Mononuclear cell (primary cell): ENCODE measurements around the gene UQCR11. TPM values are rescaled to one million over a fixed set of nuclear protein-coding genes. Genes with fewer than 3 reads are reported as not detected.

ENCODE experiments used
- H3K27me3 ChIP-seq: 2 replicates; pipeline ENCODE4 v1.6.0; 2011; ENCODE audit warnings: low read length, control low read depth; ENCODE audit not compliant: insufficient read depth
- H3K4me1 ChIP-seq: 2 replicates; pipeline ENCODE4 v1.5.1; 2011; ENCODE audit warnings: mild to moderate bottlenecking, low read length, control low read depth; ENCODE audit not compliant: insufficient read depth
- H3K4me3 ChIP-seq: 2 replicates; pipeline ENCODE4 v1.5.1; 2011; ENCODE audit warnings: mild to moderate bottlenecking, low read length, moderate library complexity
- H3K9me3 ChIP-seq: 2 replicates; pipeline ENCODE4 v1.5.1; 2011; ENCODE audit warnings: low read depth, mild to moderate bottlenecking, control low read depth, low read length
- total RNA-seq: library from RNA; depleted of rRNA; stranded (reverse); fragments of >200 nt; gene quantifications from one replicate; pipeline ENCODE4 v1.2.3, GENCODE V29; 2012

The UQCR11 gene
- total RNA-seq: 31.6 TPM

GRCh38 chr19:1605236-1606137, at the start of gene UQCR11:
TSS of gene UQCR11 (minus strand) at chr19:1605462. CDS start at chr19:1605409, 53 bp downstream.
- no peaks in the 10 kb centered on the region for H3K27me3 ChIP-seq
- H3K4me3 ChIP-seq: peak within 1 kb of the TSS; percentile 95
- H3K9me3 ChIP-seq: no peaks in the 10 kb centered on the region
- peaks cover 60% of the 10 kb centered on the region for H3K4me1 ChIP-seq

DNA sequence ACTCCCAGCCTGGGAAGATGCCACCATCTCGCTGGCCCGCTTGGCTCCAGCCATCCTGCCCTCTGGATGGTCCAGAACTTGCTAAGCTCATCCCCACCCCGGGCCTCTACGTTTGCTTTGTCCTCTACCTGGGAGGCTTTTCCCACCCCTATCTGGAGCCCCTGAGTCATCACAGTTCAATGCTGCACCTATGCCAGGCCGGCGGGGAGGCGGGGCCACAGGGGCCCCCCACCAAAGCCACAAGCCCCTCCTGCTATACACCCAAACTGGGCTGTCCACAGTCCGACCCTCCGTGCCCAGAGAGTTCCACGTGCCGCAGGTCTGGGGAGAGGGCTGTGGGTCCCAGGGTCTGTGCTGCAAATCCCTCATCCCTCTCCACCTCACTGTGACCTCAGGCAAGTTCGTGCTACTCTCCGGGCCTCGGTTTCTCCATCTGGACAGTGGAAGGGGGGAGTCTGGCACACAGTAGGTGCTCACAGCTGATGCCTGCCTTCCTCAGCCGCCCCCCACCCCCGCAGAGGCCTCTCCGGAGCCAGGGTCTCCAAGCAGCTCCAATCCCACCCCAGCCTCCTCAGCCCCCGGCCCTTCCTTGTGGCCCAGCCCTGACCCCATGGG, 49.0 kb upstream of the UQCR11 start:
- Histone ChIP-seq H3K9me3 (no peaks in the 10 kb centered on the region), H3K4me3 (no peak overlapping the region), H3K27me3 (no peaks in the 10 kb centered on the region), H3K4me1 (peaks cover 40% of the 10 kb centered on the region)

DNA sequence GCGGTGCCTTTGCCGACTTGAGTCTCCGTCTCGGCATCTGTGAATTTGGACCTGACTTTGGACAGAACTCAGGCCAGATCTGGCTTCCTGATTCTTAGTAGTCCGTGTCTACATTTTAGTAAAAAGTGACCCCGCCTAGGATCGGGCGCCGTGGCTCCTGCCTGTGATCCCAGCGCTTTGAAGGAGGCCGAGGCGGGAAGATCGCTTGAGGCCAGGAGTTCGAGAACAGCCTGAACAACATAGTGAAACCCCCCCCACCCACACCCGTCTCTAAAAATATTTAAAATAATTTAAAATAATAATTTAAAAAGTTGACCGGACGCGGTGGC, 48.0 kb upstream of the UQCR11 start:
- Histone ChIP-seq H3K4me1 (peaks cover 45% of the 10 kb centered on the region), H3K27me3 (no peaks in the 10 kb centered on the region), H3K9me3 (no peaks in the 10 kb centered on the region), H3K4me3 (peak overlapping the region; percentile 53)

DNA sequence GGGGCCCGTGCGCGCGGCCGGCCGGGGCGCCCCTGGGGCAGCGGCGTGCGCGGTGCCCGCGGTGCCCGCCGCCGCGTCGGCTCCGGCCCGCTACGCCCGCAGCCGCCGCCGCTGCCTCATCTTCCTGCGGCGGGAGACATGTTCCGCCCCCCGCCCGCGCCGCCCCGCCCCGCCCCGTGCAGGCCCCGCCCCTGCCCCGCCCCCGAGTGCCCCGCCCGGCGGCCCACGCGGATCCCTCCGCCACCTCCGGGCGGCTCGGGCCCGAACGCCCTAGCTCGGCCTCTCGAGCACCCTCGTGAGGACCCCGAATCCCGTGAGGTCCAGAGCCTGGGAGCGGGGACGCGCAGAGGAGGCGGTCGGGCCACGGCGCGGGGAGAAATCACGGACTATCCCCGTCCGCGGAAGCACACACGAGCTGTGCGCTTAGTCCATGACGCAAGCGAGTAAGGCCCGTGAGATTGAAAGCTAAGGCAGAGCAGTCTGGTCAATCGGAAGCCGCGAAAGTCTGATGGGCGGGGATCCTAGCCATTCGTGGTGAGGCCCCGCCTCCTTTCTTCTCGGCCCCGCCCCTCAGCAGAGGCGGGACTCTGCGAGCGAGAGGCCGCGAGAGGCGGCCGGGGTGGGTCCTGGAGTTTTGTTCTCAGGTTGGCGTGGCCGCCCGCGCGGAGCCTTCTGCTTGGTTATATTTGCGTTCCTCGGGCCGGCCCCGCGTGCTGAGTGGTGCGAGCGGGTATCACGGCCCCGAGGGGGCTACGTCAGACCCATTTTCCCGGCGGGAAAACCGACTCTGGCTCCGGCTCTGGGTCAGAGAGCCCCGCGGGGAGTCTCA, 47.4 kb upstream of the UQCR11 start, which contains the start of gene TCF3:
Gene TCF3 (minus strand): TSS at position 145 of the 829 bp plus-strand sequence. CDS start 2,367 bp downstream, outside the sequence.
- Histone ChIP-seq H3K9me3 (no peaks in the 10 kb centered on the region), H3K27me3 (no peaks in the 10 kb centered on the region), H3K4me1 (peaks cover 45% of the 10 kb centered on the region), H3K4me3 (peak within 1 kb of the TSS; percentile 63)

DNA sequence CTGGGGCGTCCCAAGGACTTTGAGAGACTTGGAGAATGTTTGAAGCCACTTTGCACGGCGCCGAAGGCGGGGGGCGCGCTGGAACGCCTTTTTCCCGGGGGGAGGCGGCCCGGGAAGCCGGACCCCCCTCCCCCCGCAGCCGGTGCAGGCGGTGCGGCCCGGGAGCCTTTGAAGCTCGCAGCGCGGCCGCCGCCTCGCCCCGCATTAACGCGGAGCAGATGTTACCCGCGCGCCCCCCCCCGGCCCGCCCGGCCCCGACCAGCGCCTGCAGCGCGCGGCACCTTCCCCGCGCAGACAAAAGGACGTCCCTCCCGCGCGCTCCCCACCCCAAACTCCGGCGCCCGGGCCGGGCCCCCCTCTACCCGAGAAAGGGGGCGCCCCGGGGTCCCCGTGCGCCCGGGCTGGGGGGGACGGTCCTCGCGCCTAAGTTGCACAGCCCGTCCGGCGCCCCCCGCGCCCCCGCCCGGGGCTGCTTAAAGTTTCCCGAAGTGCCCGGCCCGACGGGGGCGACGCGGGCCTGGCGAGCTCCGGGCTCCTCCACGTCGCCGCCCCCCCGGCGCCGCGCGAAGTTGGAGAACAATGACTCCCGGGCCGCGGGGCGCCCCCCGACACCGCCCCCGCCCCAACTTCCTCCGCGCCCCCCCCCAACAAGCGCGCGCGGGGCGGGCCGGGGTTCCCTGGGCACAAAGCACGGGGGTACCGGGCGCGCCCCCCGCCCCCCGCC, 46.5 kb upstream of the UQCR11 start:
- Histone ChIP-seq H3K9me3 (no peaks in the 10 kb centered on the region), H3K4me1 (peaks cover 45% of the 10 kb centered on the region), H3K27me3 (no peaks in the 10 kb centered on the region), H3K4me3 (peak overlapping the region; percentile 51)

DNA sequence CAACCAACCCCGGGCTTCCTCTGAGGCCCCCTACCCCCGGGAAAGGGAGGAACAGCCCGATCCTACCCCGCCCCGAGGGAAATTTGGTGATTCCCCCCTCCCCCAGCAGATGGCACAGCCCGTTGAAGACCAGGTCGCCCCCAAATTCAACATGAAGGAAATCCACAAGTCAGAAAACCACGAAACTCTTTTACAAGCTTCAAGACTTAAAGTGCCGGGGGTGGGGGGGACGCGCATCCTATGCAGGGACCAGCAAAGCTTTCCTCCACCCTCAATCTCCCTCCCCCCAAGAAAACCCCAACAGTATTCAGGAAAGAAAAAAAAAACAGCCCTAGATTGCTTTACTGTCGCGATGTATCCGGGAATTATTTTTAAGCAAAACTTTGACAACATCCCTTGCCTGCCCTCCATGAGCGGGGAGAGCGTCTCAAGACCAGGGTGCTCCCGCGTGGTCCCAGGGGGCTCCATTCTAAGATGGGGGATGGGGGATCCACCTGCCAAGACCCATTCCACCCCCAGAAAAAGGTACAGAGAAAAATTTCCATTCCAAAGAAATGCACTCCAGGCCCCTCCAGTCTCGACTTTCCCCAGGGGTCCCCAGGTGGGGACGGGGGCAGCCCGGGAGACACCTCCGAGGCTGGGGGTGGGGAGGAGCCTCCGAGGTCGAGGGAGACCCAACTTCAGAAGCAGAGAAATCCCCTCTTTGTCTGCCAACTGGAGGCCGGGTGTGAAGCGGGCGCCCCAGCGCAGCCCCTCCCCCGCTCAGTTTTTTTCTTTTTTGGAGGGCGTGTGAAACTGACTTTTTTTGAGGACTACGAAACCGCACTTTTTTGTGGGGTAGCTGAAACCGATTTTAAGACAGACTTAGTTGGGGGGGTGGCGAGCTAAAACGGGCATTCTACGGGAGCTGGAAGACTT, 45.6 kb upstream of the UQCR11 start:
- Histone ChIP-seq H3K9me3 (no peaks in the 10 kb centered on the region), H3K4me1 (peaks cover 45% of the 10 kb centered on the region), H3K27me3 (no peaks in the 10 kb centered on the region), H3K4me3 (peak overlapping the region; percentile 51)

DNA sequence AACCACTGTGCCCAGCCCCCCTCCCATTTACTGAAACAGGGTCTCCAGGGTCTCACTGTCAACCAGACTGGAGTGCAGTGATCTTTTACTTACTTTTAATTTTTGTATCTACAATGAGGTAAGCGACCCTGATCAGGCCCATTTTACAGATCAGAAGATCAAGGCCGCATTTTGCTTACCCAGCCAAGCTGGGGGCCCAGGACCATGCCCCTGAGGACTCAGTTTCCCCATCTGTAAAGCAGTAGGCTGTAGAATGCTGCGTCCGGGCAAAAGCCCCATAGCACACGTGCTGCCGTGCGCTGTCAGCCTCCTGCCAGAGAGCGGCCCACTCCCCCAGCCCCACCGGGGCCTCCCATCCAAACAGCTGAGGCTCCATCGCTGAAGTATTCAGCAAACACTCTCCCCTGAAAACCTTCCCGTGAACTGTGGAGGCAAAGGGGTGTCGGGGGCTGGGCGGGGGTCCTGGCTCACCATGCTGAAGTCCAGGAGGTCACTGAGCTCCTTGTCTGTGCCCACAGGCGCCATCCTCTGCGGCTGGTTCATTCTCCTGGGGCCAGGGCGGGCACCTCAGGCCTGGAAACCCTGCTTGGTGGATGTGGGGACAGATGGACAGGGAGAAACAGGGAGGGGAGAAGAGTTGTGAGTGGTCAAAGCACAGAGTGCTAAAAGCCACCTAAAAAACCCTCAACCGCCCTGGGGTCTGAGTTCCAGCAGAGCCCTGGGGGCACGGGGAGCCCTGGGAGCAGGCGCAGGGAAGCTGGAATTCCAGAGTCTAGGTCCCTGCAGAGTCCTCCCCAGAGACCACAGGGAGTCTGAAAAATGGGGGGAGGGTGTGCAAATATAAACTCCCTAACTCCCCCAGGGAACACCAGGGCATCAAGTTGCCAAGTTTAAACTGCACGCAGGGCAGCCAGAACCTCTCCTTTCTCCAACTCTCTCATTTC, 44.7 kb upstream of the UQCR11 start:
- Histone ChIP-seq H3K4me1 (peaks cover 38% of the 10 kb centered on the region), H3K9me3 (no peaks in the 10 kb centered on the region), H3K27me3 (no peaks in the 10 kb centered on the region), H3K4me3 (no peak overlapping the region)

GRCh38 chr19:1648920-1649541, 43.8 kb upstream of the UQCR11 start:
- Histone ChIP-seq H3K27me3 (no peaks in the 10 kb centered on the region), H3K9me3 (no peaks in the 10 kb centered on the region), H3K4me3 (no peak overlapping the region), H3K4me1 (peaks cover 37% of the 10 kb centered on the region)

GRCh38 chr19:1648459-1648849, 43.2 kb upstream of the UQCR11 start:
- H3K4me3 ChIP-seq: no peak overlapping the region
- no peaks in the 10 kb centered on the region for H3K27me3 ChIP-seq
- no peaks in the 10 kb centered on the region for H3K9me3 ChIP-seq
- H3K4me1 ChIP-seq: peaks cover 31% of the 10 kb centered on the region

GRCh38 chr19:1647501-1648458, 42.5 kb upstream of the UQCR11 start:
- no peaks in the 10 kb centered on the region for H3K27me3 ChIP-seq
- no peaks in the 10 kb centered on the region for H3K9me3 ChIP-seq
- H3K4me3 ChIP-seq: no peak overlapping the region
- peaks cover 27% of the 10 kb centered on the region for H3K4me1 ChIP-seq

DNA sequence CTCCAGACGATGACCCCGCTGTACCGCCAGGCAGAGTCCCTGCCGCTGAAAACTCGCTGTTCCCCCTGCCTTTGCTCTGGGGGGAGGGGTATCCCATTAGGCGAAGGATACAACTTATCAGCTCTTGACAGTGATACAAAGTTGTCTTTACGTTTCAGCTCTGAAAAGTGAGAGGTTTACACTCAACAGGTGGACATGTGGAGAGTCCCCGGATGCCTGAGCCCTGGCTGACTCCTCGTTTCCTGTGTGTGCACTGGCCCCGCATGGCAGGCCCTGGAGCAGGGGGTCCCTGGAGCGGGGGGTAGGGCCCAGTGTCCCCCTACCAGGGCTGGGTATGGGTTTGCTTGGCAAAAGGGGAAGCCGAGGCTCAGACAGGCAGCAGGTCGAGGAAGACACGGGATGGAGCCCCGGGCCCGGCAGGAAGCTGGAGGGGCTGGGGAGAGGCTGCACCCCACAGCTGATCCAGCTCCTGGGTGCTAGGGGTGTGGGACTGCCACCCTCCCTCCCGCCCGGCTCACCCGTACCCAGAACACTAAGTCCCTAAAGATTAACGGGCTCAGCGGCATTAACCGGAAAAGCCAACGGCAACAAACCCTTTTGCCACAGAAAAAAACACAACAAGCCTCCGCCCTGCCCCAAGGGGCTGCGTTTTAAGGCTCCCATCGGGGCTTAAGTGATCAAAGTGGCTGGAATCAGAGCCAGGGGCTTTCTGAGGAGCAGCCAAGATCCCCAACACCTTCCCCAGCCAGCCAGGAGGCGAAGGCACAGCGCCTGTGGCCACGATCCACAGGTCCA, 41.6 kb upstream of the UQCR11 start:
- Histone ChIP-seq H3K9me3 (no peaks in the 10 kb centered on the region), H3K27me3 (no peaks in the 10 kb centered on the region), H3K4me1 (peaks cover 27% of the 10 kb centered on the region), H3K4me3 (no peak overlapping the region)
